ENCODE data around the gene SMARCD3. TPM values are rescaled to one million over a fixed set of nuclear protein-coding genes. Genes with fewer than 3 reads are reported as not detected.

The SMARCD3 gene
- polyA plus RNA-seq, 5 donors, result 75.4 to 137 (median 112) TPM

GRCh38 chr7:151215396-151215795, 33.1 kb downstream of the SMARCD3 start:
- DNase-seq, result no peak

GRCh38 chr7:151213826-151214225, 34.7 kb downstream of the SMARCD3 start:
- DNase-seq, result no peak

DNA sequence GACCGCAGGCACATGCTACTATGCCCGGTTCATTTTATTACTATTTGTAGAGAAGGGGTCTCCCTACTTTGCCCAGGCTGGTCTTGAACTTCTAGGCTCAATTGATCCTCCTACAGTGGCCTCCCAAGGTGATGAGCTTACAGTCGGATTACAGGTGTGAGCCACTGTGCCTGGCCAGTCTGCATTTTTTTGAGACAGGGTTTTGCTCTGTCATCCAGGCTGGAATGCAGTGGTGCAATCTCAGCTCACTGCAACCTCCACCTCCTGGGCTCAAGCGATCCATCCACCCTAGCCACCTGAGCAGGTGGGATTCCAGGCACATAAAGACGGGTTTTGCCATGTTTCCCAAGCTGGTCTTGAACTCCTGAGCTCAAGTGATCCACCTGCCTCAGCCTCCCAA, 35.9 kb downstream of the SMARCD3 start:
- DNase-seq, result no peak

GRCh38 chr7:151211155-151211772, 37.2 kb downstream of the SMARCD3 start:
- DNase-seq, result no peak

DNA sequence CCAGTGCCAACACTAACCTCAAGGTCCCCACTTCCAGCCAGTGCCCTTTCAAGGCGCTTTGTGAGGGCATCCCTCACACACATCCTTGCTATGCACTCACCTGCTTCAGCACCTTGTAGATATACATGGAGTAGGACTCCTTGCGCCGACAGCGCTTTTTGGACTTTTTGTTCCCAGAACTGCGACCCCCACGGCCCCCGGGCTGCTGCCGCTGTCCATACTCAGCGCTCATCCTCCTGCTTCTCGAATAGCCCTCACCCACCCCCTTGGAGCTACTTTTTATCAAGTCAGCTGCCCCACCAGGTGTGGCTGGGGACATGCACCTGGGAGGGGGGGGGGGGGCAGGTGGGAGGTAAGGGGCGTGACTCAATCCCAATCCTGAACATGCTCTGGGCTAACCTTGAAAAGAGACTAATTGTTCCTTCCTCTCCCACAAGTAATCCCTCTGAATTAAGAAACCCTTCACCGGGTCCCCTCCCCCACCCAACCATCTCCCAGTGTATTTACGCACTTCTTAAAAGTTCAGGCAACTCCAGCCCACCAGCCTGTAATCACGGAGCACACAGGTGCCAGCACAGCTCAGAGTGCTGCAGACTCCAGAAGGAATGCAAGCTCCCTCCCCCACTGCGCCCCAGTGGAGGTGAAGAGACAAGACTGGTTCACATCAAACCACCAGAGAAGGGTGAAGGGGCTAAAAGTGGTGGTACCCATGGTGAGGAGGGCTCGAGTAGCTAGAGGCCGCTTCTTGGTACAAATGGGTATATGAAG, 38.2 kb downstream of the SMARCD3 start, which contains the start of gene H2BK1:
TSS of gene H2BK1 (minus strand) at position 402 of the 768 bp plus-strand sequence. CDS start at position 232, 170 bp downstream.
- DNase-seq, result no peak

DNA sequence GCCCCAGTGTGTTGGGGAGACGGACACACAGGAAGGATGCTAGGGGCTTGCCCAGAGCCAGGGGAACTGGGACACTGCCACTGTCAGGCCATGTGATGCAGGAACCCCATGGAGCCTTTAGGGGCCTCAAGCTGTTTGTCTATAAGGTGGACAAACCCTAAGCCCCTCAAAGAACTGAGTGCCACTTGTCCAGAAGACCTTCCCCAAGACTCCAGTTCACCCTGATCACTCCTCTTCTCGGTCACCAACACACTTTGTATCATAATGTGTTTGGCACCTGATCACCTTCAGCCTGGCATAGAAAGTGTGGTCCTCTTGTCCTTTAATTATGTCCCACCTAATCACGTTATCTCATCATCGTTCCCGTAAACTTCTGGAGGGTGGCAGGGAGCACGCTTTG, 38.9 kb downstream of the SMARCD3 start:
- no peak for DNase-seq

DNA sequence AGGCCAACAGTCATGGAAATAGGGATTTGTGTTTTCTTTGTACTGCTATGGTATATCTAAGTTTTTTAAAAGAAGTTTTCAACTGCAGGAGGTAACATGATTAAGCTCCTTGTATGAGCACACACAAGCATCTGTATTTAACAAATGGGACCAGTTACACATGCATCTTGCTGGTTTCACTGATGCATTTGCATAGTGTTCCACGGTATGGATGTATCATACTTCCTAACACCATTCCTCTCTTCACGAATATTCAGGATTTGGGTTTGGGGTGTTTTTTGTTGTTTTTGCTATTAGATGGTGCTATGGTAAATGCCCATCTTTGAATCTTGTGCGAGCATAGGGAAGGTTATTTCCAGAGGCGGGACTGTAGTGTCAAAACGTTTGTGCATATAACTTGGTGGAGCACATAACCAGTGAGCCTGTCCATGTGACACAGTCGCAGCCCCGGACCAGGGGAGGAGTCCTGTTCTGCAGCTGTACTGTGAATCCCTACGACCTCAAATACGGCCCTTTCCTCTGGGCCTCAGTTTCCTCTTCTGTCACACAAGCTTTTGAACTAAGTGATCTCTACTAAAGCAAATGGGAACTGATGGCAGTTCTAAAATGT, 40.1 kb downstream of the SMARCD3 start:
- no peak for DNase-seq

DNA sequence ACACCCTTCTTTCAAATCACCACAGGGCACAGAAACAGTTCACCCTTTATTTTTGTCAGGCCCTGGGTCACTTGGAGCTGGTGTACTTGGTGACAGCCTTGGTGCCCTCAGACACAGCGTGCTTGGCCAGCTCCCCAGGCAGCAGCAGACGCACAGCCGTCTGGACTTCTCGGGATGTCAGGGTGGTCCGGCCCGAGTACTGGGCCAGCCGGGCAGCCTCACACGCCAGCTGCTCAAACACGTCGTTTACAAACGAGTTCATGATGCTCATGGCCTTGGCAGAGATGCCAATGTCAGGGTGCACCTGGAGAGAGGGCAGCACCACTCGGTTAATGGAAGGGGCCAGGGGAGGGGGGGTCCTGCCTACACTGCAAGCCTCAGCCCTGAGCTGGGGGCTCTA, 40.7 kb downstream of the SMARCD3 start:
- peak; percentile 38 to 43 for DNase-seq

DNA sequence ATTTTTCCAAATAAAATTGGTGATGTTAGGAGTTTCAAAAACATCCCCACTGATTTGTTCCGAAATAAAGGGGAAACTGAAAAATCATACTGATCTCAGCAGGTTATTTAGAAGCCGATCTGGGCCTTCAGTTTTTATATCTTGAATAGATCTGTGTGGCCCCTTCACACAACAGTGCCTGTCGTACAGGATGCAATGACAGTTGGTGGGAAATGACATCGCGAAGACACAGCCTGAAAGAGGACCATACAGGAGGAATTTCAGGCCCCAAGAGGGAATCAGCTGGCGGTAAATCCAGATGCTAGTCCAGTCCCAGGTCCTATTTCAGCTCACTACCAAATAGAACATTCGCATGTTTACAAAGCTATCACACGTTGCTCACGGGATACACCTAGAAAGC, 41.2 kb downstream of the SMARCD3 start:
- no peak for DNase-seq

- DNase-seq, result no peak
Observed at GRCh38 chr7:151206914-151207313, 41.6 kb downstream of the SMARCD3 start.

- DNase-seq, result no peak
Observed at GRCh38 chr7:151205730-151206129, 42.8 kb downstream of the SMARCD3 start.

DNA sequence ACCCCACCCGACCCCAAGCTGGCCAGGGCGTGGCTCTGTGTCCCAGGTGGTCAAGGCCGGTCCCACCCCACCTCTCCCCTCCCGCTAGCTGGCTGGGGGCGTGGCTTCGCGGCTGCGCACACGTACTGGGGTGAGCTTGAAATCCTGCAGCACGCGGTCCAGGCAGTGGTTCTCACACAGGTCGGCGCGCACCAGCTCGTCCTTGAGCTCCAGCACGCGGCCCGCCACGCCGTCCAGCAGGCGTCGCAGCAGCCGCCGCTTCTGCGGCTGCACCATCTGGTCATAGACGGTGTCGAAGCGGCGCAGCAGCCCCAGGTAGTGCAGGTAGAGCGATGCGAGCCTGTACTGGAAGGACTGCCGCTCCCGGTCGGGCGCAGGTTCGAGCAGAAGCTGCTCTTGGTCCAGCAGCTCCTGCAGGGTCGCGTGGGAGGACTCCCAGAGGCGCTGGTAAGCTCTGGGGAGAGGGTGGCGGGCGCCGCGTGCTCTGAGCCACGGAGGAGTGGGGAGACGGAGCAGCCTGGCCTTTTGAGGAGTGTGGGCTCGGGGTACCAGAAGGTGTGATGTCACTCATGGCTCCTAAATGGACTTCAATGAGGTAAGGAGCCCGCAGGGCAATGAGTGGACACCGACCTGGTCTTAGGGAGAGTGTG, 44.0 kb downstream of the SMARCD3 start:
- DNase-seq, result no peak

DNA sequence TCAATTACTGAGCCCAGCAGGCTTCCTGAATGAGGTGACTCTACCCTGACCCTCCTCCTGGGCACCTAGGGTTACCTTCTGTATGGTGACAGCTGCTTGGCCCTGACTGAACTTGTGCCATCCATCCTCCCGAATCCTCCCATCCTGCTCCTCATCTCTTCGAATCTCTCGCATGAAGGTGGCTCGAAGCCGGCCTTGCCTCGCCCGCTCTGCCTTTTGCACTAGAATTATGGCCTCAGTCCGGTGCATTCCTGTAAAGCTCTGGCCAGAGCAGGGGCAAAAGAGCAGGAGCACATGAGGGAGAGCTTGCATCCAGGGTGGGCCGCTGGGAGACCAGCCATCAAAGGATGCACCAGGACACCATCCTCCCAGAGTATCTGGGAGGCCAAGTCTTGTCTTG, 45.7 kb downstream of the SMARCD3 start:
- no peak for DNase-seq

DNA sequence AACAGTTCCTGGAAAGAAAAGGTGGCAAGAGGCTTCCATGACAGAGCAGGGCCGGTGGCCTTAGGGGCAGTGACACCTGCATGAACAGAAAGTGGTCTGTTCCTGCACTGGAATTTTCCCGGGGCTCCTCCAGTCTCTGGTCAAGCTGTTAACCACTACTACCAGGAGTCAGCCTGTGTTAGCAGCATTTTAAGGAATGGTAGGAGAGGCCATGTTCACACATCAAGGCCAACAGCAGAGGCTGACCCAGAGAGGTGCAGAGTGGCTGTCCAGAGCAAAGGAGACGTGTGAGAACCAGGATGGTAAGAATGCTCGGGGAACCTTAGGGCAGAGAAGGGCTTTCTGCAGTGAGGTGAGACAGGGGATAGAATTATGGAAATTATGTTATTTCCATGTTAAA, 46.7 kb downstream of the SMARCD3 start:
- DNase-seq, result no peak

GRCh38 chr7:151201344-151201743, 47.1 kb downstream of the SMARCD3 start:
- no peak for DNase-seq

- DNase-seq, result peak; percentile 74 to 81
Observed at GRCh38 chr7:151198945-151199848, 49.3 kb downstream of the SMARCD3 start.

DNA sequence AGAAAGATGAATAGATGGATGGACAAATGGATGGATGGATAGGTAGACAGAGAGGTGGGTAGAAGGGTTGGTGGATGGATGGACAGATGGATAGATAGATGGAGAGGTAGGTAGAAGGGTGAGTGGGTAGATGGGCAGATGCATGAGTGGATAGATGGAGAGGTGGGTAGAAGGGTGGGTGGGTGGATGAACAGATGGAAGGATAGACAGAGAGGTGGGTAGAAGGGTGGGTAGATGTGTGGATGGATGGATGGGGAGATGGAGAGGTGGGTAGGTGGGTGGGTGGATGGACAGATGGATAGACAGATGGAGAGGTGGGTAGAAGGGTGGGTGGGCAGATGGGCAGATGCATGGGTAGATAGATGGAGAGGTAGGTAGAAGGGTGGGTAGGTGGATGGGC, 50.6 kb downstream of the SMARCD3 start:
- no peak for DNase-seq

- no peak for DNase-seq
Observed at GRCh38 chr7:151195616-151196450, 52.7 kb downstream of the SMARCD3 start.

- DNase-seq, result no peak
Observed at GRCh38 chr7:151194188-151194587, 54.3 kb downstream of the SMARCD3 start.

DNA sequence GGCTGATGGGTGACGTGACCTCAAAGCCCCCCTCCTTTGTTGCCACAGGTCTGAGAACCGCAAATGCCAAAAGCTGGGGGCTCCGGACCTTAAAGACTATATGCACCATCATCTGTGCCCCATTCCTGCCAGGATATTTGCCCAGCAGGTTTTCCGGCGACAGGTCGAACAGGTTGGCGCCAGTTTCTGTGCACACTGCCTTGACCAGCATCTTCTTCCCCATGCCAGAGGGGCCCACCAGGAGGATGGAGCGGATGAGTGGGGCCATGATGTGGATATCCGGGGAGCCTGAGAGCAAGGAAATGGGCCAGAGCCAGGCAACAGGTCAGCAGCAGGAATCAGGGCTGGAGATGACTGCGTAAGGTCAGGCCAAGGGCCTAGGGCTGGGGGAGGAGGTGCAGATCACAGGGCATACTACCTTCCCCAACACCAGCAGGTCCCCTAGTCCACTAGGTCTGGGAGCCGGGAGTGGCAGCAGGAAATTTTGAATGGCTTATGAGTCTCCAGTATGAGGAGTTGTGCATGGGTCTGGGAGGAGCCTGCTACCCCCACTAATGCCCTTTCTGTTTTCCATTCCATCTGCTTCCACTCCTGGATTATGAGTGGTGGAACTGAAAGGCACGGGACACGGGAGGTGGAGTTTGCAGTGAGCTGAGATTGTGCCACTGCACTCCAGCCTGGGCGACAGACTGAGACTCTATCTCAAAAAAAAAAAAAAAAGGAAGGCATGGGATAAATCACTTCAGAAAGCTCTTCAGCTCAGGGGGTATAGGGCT, 55.1 kb downstream of the SMARCD3 start:
- DNase-seq, result no peak

Data from right lung (tissue), 5 donors.